ENCODE results near the gene SPECC1.

- no peak for TF ChIP-seq CTCF (IDR thresholded peaks at IDR 0.05)
- TF ChIP-seq EZH2phosphoT487 (IDR thresholded peaks at IDR 0.05): no peak
- no peak for TF ChIP-seq EZH2 (IDR thresholded peaks at IDR 0.05)
Measured at GRCh38 chr17:20304961-20305360, 295.8 kb downstream of the SPECC1 start.
